WTC11 (cell line): ENCODE results near the gene GNG13.

ENCODE experiments used
- ARID4B ChIP-seq: sonication (generic); formaldehyde crosslinking; IDR thresholded peaks from 2 replicates; pipeline ENCODE4 v1.8.0; 2023; ENCODE audit warnings: missing genetic modification reagents, mild to moderate bottlenecking, borderline replicate concordance
- ATF3 ChIP-seq: sonication (generic); formaldehyde crosslinking; conservative IDR thresholded peaks from 2 replicates; pipeline ENCODE4 v1.8.1; 2022; ENCODE audit warnings: mild to moderate bottlenecking, missing genetic modification reagents
- CREM ChIP-seq: sonication (generic); formaldehyde crosslinking; IDR thresholded peaks from 2 replicates; pipeline ENCODE4 v1.8.1; 2022; ENCODE audit warnings: mild to moderate bottlenecking, missing genetic modification reagents, moderate library complexity
- CTCF ChIP-seq: fragments of 200-600 bp; IDR thresholded peaks from 2 replicates; pipeline ENCODE4 v1.8.0; 2022; ENCODE audit warnings: antibody characterized with exemption
- JUN ChIP-seq: sonication (generic); formaldehyde crosslinking; IDR thresholded peaks from 2 replicates; pipeline ENCODE4 v1.8.0; 2023; ENCODE audit warnings: mild to moderate bottlenecking, missing genetic modification reagents
- KAT7 ChIP-seq: sonication (generic); formaldehyde crosslinking; IDR thresholded peaks from 2 replicates; pipeline ENCODE4 v1.8.1; 2023; ENCODE audit warnings: missing genetic modification reagents, mild to moderate bottlenecking, borderline replicate concordance
- MAX ChIP-seq: sonication (generic); formaldehyde crosslinking; IDR thresholded peaks from 2 replicates; pipeline ENCODE4 v1.8.0; 2022; ENCODE audit warnings: mild to moderate bottlenecking, missing genetic modification reagents
- MXD4 ChIP-seq: fragments of 250-450 bp; sonication (Bioruptor Pico); IDR thresholded peaks from 2 replicates; pipeline ENCODE4 v1.8.0; 2021; ENCODE audit warnings: mild to moderate bottlenecking, moderate library complexity, borderline replicate concordance
- NFATC4 ChIP-seq: fragments of 250-450 bp; sonication (Bioruptor Pico); IDR thresholded peaks from 2 replicates; pipeline ENCODE4 v1.9.0; 2021; ENCODE audit warnings: mild to moderate bottlenecking
- NFYB ChIP-seq: sonication (generic); formaldehyde crosslinking; conservative IDR thresholded peaks from 2 replicates; pipeline ENCODE4 v1.8.0; 2022; ENCODE audit warnings: low read depth, missing genetic modification reagents
- NR2C2 ChIP-seq: sonication (generic); formaldehyde crosslinking; IDR thresholded peaks from 2 replicates; pipeline ENCODE4 v1.8.0; 2022; ENCODE audit warnings: mild to moderate bottlenecking, missing genetic modification reagents
- NR3C1 ChIP-seq: sonication (generic); formaldehyde crosslinking; conservative IDR thresholded peaks from 2 replicates; pipeline ENCODE4 v1.8.1; 2023; ENCODE audit warnings: low read depth, mild to moderate bottlenecking, missing genetic modification reagents
- ZMAT4 ChIP-seq: fragments of 250-450 bp; sonication (Bioruptor Pico); IDR thresholded peaks from 2 replicates; pipeline ENCODE4 v1.9.0; 2021; ENCODE audit warnings: mild to moderate bottlenecking
- ZNF416 ChIP-seq: fragments of 250-450 bp; sonication (Bioruptor Pico); IDR thresholded peaks from 2 replicates; pipeline ENCODE4 v1.9.0; 2021; ENCODE audit warnings: mild to moderate bottlenecking, inconsistent platforms

- TF ChIP-seq NR3C1 (CRISPR knock-in tag) = no peak
- no peak for TF ChIP-seq JUN (CRISPR knock-in tag)
- no peak for TF ChIP-seq CTCF
- TF ChIP-seq NR2C2 (CRISPR knock-in tag) = no peak
- no peak for TF ChIP-seq ZNF416 (CRISPR knock-in tag)
- TF ChIP-seq KAT7 (CRISPR knock-in tag) = no peak
- TF ChIP-seq ZMAT4 (CRISPR knock-in tag) = no peak
- TF ChIP-seq MAX (CRISPR knock-in tag) = no peak
- no peak for TF ChIP-seq MXD4 (CRISPR knock-in tag)
- TF ChIP-seq NFATC4 (CRISPR knock-in tag) = no peak
- no peak for TF ChIP-seq ATF3 (CRISPR knock-in tag)
- TF ChIP-seq ARID4B (CRISPR knock-in tag) = no peak
- TF ChIP-seq CREM (CRISPR knock-in tag) = no peak
- no peak for TF ChIP-seq NFYB (CRISPR knock-in tag)
Observed at GRCh38 chr16:841455-842060, 41.0 kb upstream of the GNG13 start.
